Fibroblast of lung (primary cell): ENCODE data around the gene MEF2A.

Experiments
- EZH2 ChIP-seq: IDR thresholded peaks from 2 replicates; pipeline ENCODE4 v1.5.1; 2012; ENCODE audit warnings: low read length, control low read depth, mild to moderate bottlenecking; ENCODE audit errors: missing control alignments
- TF ChIP-seq, protein P1 (sequence below), 2 donors: IDR thresholded peaks in 1 of 2; conservative IDR thresholded peaks in 1 of 2; 1 replicate in 1 of 2; 2 replicates in 1 of 2; pipeline ENCODE4 v1.5.1; 2011 to 2012; ENCODE audit warnings: low read length in 2 of 2, control low read depth in 1 of 2, inconsistent platforms in 1 of 2, low read depth in 1 of 2, mild to moderate bottlenecking in 1 of 2

DNA sequence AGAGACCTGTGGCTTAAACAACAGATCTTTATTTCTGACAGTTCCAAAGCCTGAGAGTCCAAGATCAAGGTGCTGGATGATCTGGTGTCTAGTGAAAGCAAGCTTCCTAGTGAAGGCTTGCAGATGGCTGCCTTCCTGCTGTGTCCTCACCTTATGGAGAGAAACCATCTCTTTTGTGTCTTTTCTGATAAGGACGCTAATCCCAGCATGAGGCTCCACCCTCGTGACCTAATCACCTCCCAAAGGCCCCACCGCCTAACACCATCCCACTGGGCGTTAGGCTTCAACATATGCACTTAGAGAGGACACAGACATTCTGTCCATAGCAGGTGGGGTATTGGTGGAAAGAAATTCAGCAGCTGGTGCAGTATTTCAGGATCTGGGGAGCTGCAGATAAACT, 187.3 kb downstream of the MEF2A start:
- TF ChIP-seq, protein P1, sequence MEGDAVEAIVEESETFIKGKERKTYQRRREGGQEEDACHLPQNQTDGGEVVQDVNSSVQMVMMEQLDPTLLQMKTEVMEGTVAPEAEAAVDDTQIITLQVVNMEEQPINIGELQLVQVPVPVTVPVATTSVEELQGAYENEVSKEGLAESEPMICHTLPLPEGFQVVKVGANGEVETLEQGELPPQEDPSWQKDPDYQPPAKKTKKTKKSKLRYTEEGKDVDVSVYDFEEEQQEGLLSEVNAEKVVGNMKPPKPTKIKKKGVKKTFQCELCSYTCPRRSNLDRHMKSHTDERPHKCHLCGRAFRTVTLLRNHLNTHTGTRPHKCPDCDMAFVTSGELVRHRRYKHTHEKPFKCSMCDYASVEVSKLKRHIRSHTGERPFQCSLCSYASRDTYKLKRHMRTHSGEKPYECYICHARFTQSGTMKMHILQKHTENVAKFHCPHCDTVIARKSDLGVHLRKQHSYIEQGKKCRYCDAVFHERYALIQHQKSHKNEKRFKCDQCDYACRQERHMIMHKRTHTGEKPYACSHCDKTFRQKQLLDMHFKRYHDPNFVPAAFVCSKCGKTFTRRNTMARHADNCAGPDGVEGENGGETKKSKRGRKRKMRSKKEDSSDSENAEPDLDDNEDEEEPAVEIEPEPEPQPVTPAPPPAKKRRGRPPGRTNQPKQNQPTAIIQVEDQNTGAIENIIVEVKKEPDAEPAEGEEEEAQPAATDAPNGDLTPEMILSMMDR (conservative IDR thresholded peaks at IDR 0.05 in 1 of 2, IDR thresholded peaks at IDR 0.05 in 1 of 2; ENCODE audit: low read depth in 1 of 2, low read length in 2 of 2) = no peak
- no peak for TF ChIP-seq EZH2
